GM12892 (cell line): Measurements from ENCODE around the gene PPHLN1.

Experiments used
- DNase-seq: peaks from one replicate; pipeline ENCODE4 v3.0.0; 2011; ENCODE audit not compliant: insufficient read length
- FAIRE-seq: peaks from 2 replicates; lab custom pipeline; 2011; peaks lifted over from hg19 to GRCh38; lab: Jason Lieb, UNC
- POLR2A ChIP-seq: IDR thresholded peaks from 2 replicates; pipeline ENCODE4 v1.6.1; 2011; ENCODE audit warnings: low read depth, low read length, control low read depth
- POLR2AphosphoS5 ChIP-seq: IDR thresholded peaks from 2 replicates; pipeline ENCODE4 v1.6.1; 2011; ENCODE audit warnings: low read depth, low read length, control low read depth
- TAF1 ChIP-seq: IDR thresholded peaks from 2 replicates; pipeline ENCODE4 v1.6.1; 2011; ENCODE audit warnings: low read depth, mild to moderate bottlenecking, control low read depth, low read length, borderline replicate concordance

Gene PPHLN1

DNA sequence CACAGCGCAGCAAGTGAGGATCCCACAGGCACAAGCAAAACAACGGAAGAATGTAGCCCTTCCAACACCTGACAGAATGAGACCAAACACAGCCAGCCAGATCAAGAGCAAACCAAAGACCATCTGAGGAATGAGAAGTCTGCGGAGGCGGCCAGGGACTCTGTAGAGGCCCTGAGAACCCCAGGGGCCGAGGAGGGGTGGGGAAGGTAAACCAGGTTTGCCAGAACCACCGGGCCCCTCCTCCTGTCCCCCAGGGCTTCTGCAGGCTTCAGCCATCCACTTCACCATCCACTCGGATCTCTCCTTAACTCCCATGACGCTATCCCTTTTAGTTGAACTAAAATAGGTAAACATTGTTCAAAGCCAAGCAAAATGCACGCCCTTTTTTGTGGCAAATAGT, 37.4 kb upstream of the PPHLN1 start:
- DNase-seq (no peak), FAIRE-seq (no peak)
- TF ChIP-seq POLR2AphosphoS5, result no peak
- TF ChIP-seq TAF1, result no peak
- TF ChIP-seq POLR2A, result no peak

DNA sequence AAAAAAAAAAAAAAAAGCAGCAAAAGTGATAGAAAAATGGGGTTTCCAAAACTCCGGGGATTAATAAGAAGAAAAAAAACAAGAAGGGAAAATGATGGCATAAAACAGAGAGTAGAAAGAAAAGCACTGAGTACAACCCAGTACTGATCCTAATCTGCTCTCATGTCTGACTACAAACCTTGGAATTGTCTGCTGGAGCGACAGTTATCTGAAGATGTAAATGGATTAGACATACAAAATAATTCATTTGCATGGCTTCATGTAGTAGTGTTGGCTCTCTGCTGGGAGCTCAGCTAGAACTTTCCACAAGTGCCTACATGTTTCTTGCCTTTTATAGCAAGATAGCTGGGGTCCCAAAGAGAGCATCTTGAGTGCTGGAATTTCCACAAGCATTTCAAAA, 34.3 kb upstream of the PPHLN1 start:
- no peak for FAIRE-seq
- no peak for TF ChIP-seq POLR2AphosphoS5
- no peak for TF ChIP-seq TAF1
- no peak for TF ChIP-seq POLR2A
- DNase-seq, result no peak

- no peak for TF ChIP-seq POLR2A
- no peak for TF ChIP-seq POLR2AphosphoS5
- no peak for TF ChIP-seq TAF1
- no peak for FAIRE-seq
- DNase-seq, result no peak
Observed at GRCh38 chr12:42296503-42297109, 29.4 kb upstream of the PPHLN1 start.

DNA sequence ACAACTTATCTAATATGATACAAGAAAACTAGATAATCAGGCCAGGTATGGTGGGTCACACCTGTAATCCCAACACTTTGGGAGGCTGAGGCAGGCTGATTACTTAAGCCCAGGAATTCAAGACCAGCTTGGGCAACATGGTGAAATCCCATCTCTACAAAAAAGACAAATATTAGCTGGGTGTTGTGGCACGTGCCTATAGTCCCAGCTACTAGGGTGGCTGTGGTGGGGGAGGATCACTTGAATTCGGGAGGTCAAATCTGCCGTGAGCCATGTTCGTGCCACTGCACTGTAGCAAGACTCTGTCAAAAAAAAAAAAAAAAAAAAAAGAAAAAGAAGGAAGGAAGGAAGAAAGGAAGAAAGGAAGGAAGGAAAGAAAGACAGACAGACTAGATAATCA, 27.1 kb upstream of the PPHLN1 start:
- DNase-seq (no peak), FAIRE-seq (no peak)
- TF ChIP-seq TAF1 (no peak), POLR2A (no peak), POLR2AphosphoS5 (no peak)

DNA sequence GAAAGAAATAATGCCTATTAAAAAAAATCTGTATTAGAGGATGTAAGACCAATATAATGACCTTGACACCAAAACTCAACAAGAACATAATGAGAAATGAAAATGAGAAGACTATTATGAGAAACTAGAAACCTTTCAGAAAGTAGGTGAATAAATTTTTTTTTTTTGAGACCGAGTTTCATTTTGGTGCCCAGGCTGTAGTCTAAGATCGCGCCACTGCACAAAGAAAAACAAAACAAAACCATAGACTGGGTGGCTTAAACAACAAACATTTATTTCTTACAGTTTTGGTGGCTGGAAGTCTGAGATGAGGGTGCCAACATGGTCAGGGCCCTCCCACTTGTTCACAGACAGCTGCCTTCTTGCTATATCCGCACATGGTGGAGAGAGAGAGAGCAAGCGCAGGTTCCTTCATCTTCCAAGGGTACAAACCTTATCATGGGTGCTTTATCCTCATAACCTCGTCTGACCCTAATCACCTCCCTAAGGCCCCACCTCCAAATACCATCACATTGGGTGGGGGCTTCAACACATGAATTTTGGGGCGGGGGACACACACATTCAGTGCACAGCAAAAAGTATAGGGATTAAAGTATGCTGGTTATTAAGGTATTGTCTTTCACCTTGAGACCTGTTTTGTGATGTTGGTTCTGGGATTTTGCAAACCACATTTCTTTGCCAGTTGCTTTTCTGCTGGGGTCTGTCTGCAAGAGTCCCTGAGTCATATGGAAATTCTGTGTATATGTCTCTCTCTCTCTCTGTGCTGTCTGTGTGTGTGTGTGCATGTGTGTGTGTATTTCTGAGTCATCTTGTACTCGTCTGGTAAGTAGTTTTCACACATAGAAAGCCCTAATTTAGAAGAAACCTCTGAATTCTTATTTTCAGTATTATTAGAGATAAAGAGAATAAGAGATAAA, 26.3 kb upstream of the PPHLN1 start:
- DNase-seq (no peak), FAIRE-seq (peak; percentile 90)
- peak; percentile 17; the same call in 1 of the 2 replicates for TF ChIP-seq POLR2AphosphoS5
- no peak for TF ChIP-seq TAF1

DNA sequence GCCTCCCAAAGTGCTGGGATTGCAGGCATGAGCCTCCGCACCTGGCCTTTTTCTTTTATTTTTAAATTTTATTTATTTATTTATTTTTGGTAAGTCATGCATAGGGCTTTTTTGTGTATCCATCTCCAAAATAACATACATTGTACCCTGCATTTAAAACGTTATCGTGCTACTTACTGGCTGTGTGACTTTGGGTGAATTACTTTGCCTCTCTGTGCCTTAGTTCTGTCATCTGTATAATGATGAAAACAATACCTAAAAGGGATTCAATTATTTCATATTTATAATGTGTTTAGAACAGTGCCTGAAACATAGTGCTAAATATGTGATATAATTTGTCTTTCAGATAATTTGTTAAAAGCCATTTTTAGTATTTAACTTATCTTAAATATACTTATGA, 19.7 kb upstream of the PPHLN1 start:
- no peak for FAIRE-seq
- DNase-seq, result no peak
- no peak for TF ChIP-seq POLR2AphosphoS5
- no peak for TF ChIP-seq TAF1
- no peak for TF ChIP-seq POLR2A

GRCh38 chr12:42308390-42308789, 17.6 kb upstream of the PPHLN1 start:
- DNase-seq, result no peak
- no peak for FAIRE-seq
- no peak for TF ChIP-seq POLR2A
- TF ChIP-seq POLR2AphosphoS5, result no peak
- no peak for TF ChIP-seq TAF1

DNA sequence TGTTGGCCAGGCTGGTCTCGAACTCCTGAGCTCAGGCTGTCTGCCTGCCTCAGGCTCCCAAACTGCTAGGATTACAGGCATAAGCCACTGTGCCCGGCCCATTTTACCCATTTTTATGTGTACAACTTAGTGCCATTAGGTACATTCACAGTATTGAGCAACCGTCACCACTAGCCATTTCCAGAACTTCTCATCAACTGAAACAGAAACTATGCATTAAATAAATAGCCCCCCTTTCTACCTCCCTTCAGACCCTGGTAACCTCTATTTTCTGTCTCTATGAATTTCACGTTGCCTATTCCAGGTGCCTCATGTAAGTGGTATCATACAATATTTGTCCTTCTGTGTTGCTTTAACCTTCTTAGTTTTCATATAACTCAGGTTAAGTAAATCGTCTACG, 16.0 kb upstream of the PPHLN1 start:
- TF ChIP-seq TAF1 (no peak), POLR2AphosphoS5 (no peak), POLR2A (no peak)
- FAIRE-seq (no peak), DNase-seq (no peak)

DNA sequence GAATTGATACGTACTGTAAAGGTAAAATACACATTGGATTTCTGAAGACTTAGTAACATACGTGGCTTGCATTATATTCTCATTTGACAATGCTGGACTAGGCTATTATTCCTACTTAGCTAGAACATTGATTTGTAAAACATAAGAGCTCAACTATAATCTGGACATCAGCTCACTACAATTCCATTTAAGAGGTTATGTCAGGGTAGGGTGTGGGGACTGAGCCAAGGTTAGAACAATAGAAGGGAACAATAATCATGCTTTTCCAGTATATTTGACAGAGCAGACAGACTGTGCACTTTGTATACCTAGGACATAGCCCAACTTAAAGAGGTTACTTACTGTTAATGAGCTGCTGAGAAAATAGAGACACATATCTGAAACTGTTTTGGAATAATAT, 10.9 kb upstream of the PPHLN1 start:
- TF ChIP-seq TAF1 (no peak), POLR2A (no peak)
- DNase-seq, result no peak
- FAIRE-seq, result no peak

DNA sequence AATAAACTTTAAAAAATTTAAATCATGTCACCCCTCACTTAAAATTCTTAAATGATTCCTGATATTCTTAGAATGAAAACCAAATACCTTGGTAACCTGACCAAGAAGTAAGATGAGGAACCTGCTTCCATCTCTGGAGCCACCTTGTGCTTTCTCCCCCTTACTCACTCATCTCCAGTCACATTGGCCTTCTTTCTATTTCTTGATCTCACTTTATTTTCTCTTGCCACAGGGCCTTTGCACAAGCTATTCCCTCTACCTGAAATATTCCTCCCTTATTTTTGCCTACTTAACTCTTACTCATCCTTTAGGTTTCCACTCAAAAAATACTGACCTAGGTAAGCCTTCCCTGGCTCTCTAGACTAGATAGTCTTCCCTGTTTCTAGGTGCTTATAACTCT, 5.2 kb upstream of the PPHLN1 start:
- no peak for DNase-seq
- TF ChIP-seq TAF1, result no peak
- TF ChIP-seq POLR2AphosphoS5, result no peak
- TF ChIP-seq POLR2A, result no peak
- FAIRE-seq, result no peak

GRCh38 chr12:42322567-42322966, 3.4 kb upstream of the PPHLN1 start:
- no peak for DNase-seq
- FAIRE-seq, result no peak
- no peak for TF ChIP-seq POLR2A
- no peak for TF ChIP-seq TAF1
- no peak for TF ChIP-seq POLR2AphosphoS5

- no peak for FAIRE-seq
- TF ChIP-seq POLR2A, result no peak
- no peak for TF ChIP-seq TAF1
- TF ChIP-seq POLR2AphosphoS5, result no peak
- DNase-seq, result no peak
Observed at GRCh38 chr12:42323856-42324255, 2.1 kb upstream of the PPHLN1 start.
